Measurements from ENCODE around the gene SYMPK.

The SYMPK gene

DNA sequence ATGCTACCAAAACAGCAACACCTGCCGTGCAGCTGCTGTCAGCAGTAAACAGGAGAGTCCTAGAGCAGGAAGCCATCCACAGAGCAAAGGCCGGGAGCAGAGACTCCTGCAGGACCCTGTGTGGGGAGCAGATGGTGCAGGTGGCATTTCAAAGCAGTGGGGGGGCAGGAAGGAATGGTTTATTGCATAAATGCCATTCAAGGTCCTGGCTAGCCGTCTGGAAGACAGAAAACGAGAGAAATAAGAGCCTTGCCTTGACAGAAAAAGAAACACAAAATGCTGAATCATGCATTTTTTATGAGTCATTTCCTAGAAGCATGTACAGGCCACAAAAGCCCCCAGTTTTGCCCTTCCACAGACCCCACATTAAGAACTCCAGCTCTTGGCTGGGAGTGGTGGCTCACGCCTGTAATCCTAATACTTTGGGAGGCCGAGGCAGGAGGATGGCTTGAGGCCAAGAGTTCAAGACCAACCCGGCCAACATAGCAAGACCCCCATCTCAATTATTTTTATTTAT is 53.2 kb downstream of the SYMPK start:
- peak; percentile 62 for ATAC-seq
- TF ChIP-seq, protein P1, sequence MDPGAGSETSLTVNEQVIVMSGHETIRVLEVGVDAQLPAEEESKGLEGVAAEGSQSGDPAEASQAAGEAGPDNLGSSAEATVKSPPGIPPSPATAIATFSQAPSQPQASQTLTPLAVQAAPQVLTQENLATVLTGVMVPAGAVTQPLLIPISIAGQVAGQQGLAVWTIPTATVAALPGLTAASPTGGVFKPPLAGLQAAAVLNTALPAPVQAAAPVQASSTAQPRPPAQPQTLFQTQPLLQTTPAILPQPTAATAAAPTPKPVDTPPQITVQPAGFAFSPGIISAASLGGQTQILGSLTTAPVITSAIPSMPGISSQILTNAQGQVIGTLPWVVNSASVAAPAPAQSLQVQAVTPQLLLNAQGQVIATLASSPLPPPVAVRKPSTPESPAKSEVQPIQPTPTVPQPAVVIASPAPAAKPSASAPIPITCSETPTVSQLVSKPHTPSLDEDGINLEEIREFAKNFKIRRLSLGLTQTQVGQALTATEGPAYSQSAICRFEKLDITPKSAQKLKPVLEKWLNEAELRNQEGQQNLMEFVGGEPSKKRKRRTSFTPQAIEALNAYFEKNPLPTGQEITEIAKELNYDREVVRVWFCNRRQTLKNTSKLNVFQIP (CRISPR knock-in tag; IDR thresholded peaks at IDR 0.05; ENCODE audit: borderline replicate concordance, low read depth), result no peak
- TF ChIP-seq TCF4 (CRISPR knock-in tag; IDR thresholded peaks at IDR 0.05; ENCODE audit: borderline replicate concordance), result no peak
- no peak for TF ChIP-seq ARNTL (CRISPR knock-in tag; IDR thresholded peaks at IDR 0.05; ENCODE audit: borderline replicate concordance, low read depth)
- TF ChIP-seq ISL1 (CRISPR knock-in tag; IDR thresholded peaks at IDR 0.05), result no peak
- no peak for TF ChIP-seq GLIS3 (CRISPR knock-in tag; IDR thresholded peaks at IDR 0.05)
- no peak for TF ChIP-seq ZFP30 (CRISPR knock-in tag; IDR thresholded peaks at IDR 0.05)
- TF ChIP-seq, protein P2, sequence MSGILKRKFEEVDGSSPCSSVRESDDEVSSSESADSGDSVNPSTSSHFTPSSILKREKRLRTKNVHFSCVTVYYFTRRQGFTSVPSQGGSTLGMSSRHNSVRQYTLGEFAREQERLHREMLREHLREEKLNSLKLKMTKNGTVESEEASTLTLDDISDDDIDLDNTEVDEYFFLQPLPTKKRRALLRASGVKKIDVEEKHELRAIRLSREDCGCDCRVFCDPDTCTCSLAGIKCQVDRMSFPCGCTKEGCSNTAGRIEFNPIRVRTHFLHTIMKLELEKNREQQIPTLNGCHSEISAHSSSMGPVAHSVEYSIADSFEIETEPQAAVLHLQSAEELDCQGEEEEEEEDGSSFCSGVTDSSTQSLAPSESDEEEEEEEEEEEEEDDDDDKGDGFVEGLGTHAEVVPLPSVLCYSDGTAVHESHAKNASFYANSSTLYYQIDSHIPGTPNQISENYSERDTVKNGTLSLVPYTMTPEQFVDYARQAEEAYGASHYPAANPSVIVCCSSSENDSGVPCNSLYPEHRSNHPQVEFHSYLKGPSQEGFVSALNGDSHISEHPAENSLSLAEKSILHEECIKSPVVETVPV (CRISPR knock-in tag; IDR thresholded peaks at IDR 0.05), result no peak
- TF ChIP-seq CSDC2 (CRISPR knock-in tag; IDR thresholded peaks at IDR 0.05), result no peak
- TF ChIP-seq ZFP3 (CRISPR knock-in tag; IDR thresholded peaks at IDR 0.05), result no peak
- TF ChIP-seq BACH2 (CRISPR knock-in tag; IDR thresholded peaks at IDR 0.05; ENCODE audit: borderline replicate concordance), result no peak
- TF ChIP-seq ZNF565 (CRISPR knock-in tag; conservative IDR thresholded peaks at IDR 0.05; ENCODE audit: low read depth), result no peak
- no peak for TF ChIP-seq ZNF70 (CRISPR knock-in tag; IDR thresholded peaks at IDR 0.05)
- TF ChIP-seq, protein P3, sequence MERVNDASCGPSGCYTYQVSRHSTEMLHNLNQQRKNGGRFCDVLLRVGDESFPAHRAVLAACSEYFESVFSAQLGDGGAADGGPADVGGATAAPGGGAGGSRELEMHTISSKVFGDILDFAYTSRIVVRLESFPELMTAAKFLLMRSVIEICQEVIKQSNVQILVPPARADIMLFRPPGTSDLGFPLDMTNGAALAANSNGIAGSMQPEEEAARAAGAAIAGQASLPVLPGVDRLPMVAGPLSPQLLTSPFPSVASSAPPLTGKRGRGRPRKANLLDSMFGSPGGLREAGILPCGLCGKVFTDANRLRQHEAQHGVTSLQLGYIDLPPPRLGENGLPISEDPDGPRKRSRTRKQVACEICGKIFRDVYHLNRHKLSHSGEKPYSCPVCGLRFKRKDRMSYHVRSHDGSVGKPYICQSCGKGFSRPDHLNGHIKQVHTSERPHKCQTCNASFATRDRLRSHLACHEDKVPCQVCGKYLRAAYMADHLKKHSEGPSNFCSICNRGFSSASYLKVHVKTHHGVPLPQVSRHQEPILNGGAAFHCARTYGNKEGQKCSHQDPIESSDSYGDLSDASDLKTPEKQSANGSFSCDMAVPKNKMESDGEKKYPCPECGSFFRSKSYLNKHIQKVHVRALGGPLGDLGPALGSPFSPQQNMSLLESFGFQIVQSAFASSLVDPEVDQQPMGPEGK (CRISPR knock-in tag; IDR thresholded peaks at IDR 0.05; ENCODE audit: borderline replicate concordance), result no peak

DNA sequence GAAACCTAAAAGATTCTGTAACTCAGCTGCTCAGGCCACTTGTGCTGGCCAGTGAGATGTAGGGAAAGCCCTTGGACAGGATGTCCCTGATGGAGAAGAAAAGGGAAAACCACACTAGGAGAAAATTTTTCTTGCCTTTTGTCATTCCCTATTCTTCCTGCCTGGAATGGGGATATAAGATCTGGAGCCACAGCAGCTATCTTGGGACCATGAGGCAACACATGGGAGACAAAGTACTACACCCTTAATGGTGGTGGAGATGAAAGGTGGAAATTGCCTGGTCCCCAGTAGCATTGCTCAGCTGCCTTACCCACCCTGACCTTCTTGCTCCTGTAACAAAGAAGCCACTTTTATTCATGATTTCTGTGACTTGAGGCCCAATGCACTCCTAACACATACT is 57.2 kb downstream of the SYMPK start:
- TF ChIP-seq ZFP3 (CRISPR knock-in tag; IDR thresholded peaks at IDR 0.05), result no peak
- no peak for TF ChIP-seq ZNF565 (CRISPR knock-in tag; conservative IDR thresholded peaks at IDR 0.05; ENCODE audit: low read depth)
- no peak for TF ChIP-seq ESRRG (CRISPR knock-in tag; IDR thresholded peaks at IDR 0.05)
- no peak for TF ChIP-seq CSDC2 (CRISPR knock-in tag; IDR thresholded peaks at IDR 0.05)
- no peak for TF ChIP-seq ARNTL (CRISPR knock-in tag; IDR thresholded peaks at IDR 0.05; ENCODE audit: borderline replicate concordance, low read depth)
- TF ChIP-seq RARB (CRISPR knock-in tag; IDR thresholded peaks at IDR 0.05), result no peak
- TF ChIP-seq ZNF70 (CRISPR knock-in tag; IDR thresholded peaks at IDR 0.05), result no peak
- TF ChIP-seq ISL1 (CRISPR knock-in tag; IDR thresholded peaks at IDR 0.05), result no peak
- no peak for TF ChIP-seq OSR1 (CRISPR knock-in tag; IDR thresholded peaks at IDR 0.05)
- ATAC-seq, result no peak

DNA sequence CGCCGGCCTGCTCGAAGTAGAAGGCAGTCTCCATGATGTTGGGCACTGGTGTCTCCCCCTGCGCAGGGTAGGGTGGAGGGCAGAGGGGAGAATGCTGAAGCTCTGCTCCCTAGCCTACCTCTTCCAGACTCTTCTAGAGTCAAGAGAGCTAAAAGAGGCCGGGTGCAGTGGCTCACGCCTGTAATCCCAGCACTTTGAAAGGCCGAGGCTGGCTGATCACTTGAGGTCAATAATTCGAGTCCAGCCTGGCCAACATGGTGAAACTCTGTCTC is 58.1 kb downstream of the SYMPK start:
- TF ChIP-seq PPARA (CRISPR knock-in tag; IDR thresholded peaks at IDR 0.05; ENCODE audit: borderline replicate concordance) (no peak), RARB (CRISPR knock-in tag; IDR thresholded peaks at IDR 0.05) (no peak), BACH2 (CRISPR knock-in tag; IDR thresholded peaks at IDR 0.05; ENCODE audit: borderline replicate concordance) (no peak), GLIS3 (CRISPR knock-in tag; IDR thresholded peaks at IDR 0.05) (no peak), ISL1 (CRISPR knock-in tag; IDR thresholded peaks at IDR 0.05) (no peak), CSDC2 (CRISPR knock-in tag; IDR thresholded peaks at IDR 0.05) (no peak), SNAI2 (CRISPR knock-in tag; IDR thresholded peaks at IDR 0.05) (no peak), TCF4 (CRISPR knock-in tag; IDR thresholded peaks at IDR 0.05; ENCODE audit: borderline replicate concordance) (no peak), ZFP30 (CRISPR knock-in tag; IDR thresholded peaks at IDR 0.05) (no peak), TOX (CRISPR knock-in tag; IDR thresholded peaks at IDR 0.05; ENCODE audit: borderline replicate concordance) (no peak)
- TF ChIP-seq, protein P3 (CRISPR knock-in tag; IDR thresholded peaks at IDR 0.05; ENCODE audit: borderline replicate concordance), result no peak
- TF ChIP-seq, protein P4, sequence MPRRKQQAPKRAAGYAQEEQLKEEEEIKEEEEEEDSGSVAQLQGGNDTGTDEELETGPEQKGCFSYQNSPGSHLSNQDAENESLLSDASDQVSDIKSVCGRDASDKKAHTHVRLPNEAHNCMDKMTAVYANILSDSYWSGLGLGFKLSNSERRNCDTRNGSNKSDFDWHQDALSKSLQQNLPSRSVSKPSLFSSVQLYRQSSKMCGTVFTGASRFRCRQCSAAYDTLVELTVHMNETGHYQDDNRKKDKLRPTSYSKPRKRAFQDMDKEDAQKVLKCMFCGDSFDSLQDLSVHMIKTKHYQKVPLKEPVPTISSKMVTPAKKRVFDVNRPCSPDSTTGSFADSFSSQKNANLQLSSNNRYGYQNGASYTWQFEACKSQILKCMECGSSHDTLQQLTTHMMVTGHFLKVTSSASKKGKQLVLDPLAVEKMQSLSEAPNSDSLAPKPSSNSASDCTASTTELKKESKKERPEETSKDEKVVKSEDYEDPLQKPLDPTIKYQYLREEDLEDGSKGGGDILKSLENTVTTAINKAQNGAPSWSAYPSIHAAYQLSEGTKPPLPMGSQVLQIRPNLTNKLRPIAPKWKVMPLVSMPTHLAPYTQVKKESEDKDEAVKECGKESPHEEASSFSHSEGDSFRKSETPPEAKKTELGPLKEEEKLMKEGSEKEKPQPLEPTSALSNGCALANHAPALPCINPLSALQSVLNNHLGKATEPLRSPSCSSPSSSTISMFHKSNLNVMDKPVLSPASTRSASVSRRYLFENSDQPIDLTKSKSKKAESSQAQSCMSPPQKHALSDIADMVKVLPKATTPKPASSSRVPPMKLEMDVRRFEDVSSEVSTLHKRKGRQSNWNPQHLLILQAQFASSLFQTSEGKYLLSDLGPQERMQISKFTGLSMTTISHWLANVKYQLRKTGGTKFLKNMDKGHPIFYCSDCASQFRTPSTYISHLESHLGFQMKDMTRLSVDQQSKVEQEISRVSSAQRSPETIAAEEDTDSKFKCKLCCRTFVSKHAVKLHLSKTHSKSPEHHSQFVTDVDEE (CRISPR knock-in tag; IDR thresholded peaks at IDR 0.05), result no peak
- TF ChIP-seq, protein P2 (CRISPR knock-in tag; IDR thresholded peaks at IDR 0.05), result no peak
- TF ChIP-seq, protein P1 (CRISPR knock-in tag; IDR thresholded peaks at IDR 0.05; ENCODE audit: borderline replicate concordance, low read depth), result no peak
- ATAC-seq, result no peak
